Germinal center (tissue), 1 donor: ENCODE results near the gene SLC12A6.
"Not testable (repeated sequence)": the region's sequence is repeated elsewhere in the genome, so short reads cannot be mapped to it uniquely, and the experiment has no call there.

Experiments used
- DNase-seq: peaks from one replicate; pipeline ENCODE4 v3.0.0; 2012; ENCODE audit warnings: mixed read lengths, low spot score

The SLC12A6 gene

GRCh38 chr15:34357653-34358052 lies 20.1 kb upstream of the SLC12A6 start:
- no peak for DNase-seq

GRCh38 chr15:34355241-34355640 lies 17.7 kb upstream of the SLC12A6 start:
- no peak for DNase-seq

GRCh38 chr15:34354286-34354685 lies 16.7 kb upstream of the SLC12A6 start:
- DNase-seq: no peak

- DNase-seq: no peak
Measured at GRCh38 chr15:34353627-34354026, 16.0 kb upstream of the SLC12A6 start.

GRCh38 chr15:34352996-34353395 lies 15.4 kb upstream of the SLC12A6 start:
- not testable (repeated sequence) for DNase-seq

GRCh38 chr15:34349769-34350168 lies 12.2 kb upstream of the SLC12A6 start:
- DNase-seq: no peak

GRCh38 chr15:34348735-34349300 lies 11.2 kb upstream of the SLC12A6 start:
- DNase-seq: no peak

GRCh38 chr15:34347951-34348638 lies 10.5 kb upstream of the SLC12A6 start:
- no peak for DNase-seq

- peak; percentile 80 for DNase-seq
Measured at GRCh38 chr15:34342737-34343575, 5.4 kb upstream of the SLC12A6 start, which contains the start of the genes NOP10 and NUTM1. Gene NOP10 (minus strand): TSS chr15:34343136. CDS start chr15:34343073, 63 bp downstream. Gene NUTM1 (plus strand): TSS chr15:34343315. CDS start chr15:34343697, 382 bp downstream.

- not testable (repeated sequence) for DNase-seq
Measured at GRCh38 chr15:34342213-34342736, 4.7 kb upstream of the SLC12A6 start.

- no peak for DNase-seq
Measured at GRCh38 chr15:34341381-34342212, 4.0 kb upstream of the SLC12A6 start.

GRCh38 chr15:34339946-34340345 lies 2.4 kb upstream of the SLC12A6 start:
- no peak for DNase-seq

GRCh38 chr15:34338347-34338746 lies 766 bp upstream of the SLC12A6 start:
- no peak for DNase-seq

- DNase-seq: no peak
Measured at GRCh38 chr15:34336991-34337556, 507 bp downstream of the SLC12A6 start.

GRCh38 chr15:34336231-34336990 lies 1.2 kb downstream of the SLC12A6 start:
- DNase-seq: no peak

- no peak for DNase-seq
Measured at GRCh38 chr15:34335176-34336032, 2.2 kb downstream of the SLC12A6 start.

- no peak for DNase-seq
Measured at GRCh38 chr15:34334672-34335071, 2.9 kb downstream of the SLC12A6 start.

GRCh38 chr15:34332553-34333120 lies 4.9 kb downstream of the SLC12A6 start:
- DNase-seq: no peak

GRCh38 chr15:34331809-34332208 lies 5.8 kb downstream of the SLC12A6 start:
- DNase-seq: no peak
